ENCODE data around the gene MEF2D.

MEF2D gene

GRCh38 chr1:156493154-156493631, 7.4 kb downstream of the MEF2D start:
- TF ChIP-seq USF1 (IDR thresholded peaks at IDR 0.05) (no peak), ZBTB7A (IDR thresholded peaks at IDR 0.05; ENCODE audit: low read depth) (no peak), EGR1 (IDR thresholded peaks at IDR 0.05) (no peak), CEBPB (IDR thresholded peaks at IDR 0.05) (no peak), CREB1 (IDR thresholded peaks at IDR 0.05; ENCODE audit: low read depth) (no peak), MAX (IDR thresholded peaks at IDR 0.05) (no peak), TAF1 (IDR thresholded peaks at IDR 0.05; ENCODE audit: low read depth) (no peak), FOXM1 (IDR thresholded peaks at IDR 0.05; ENCODE audit: borderline replicate concordance, low read depth) (no peak), TCF12 (IDR thresholded peaks at IDR 0.05; ENCODE audit: low read depth) (no peak), TEAD4 (IDR thresholded peaks at IDR 0.05) (no peak), YY1 (IDR thresholded peaks at IDR 0.05; ENCODE audit: low read depth) (no peak), RAD21 (IDR thresholded peaks at IDR 0.05; ENCODE audit: low read depth) (no peak), REST (IDR thresholded peaks at IDR 0.05; ENCODE audit: low read depth) (no peak)

GRCh38 chr1:156492591-156493080, 7.9 kb downstream of the MEF2D start:
- TF ChIP-seq CREB1 (IDR thresholded peaks at IDR 0.05; ENCODE audit: low read depth) (no peak), FOXM1 (IDR thresholded peaks at IDR 0.05; ENCODE audit: borderline replicate concordance, low read depth) (no peak), MAX (IDR thresholded peaks at IDR 0.05) (no peak), TEAD4 (IDR thresholded peaks at IDR 0.05) (no peak), REST (IDR thresholded peaks at IDR 0.05; ENCODE audit: low read depth) (no peak), EGR1 (IDR thresholded peaks at IDR 0.05) (no peak), NFIC (IDR thresholded peaks at IDR 0.05) (no peak), TCF12 (IDR thresholded peaks at IDR 0.05; ENCODE audit: low read depth) (no peak), EP300 (IDR thresholded peaks at IDR 0.05; ENCODE audit: borderline replicate concordance) (no peak), USF1 (IDR thresholded peaks at IDR 0.05) (no peak), YY1 (IDR thresholded peaks at IDR 0.05; ENCODE audit: low read depth) (no peak), TAF1 (IDR thresholded peaks at IDR 0.05; ENCODE audit: low read depth) (no peak), ZBTB7A (IDR thresholded peaks at IDR 0.05; ENCODE audit: low read depth) (no peak), CEBPB (IDR thresholded peaks at IDR 0.05) (no peak), RAD21 (IDR thresholded peaks at IDR 0.05; ENCODE audit: low read depth) (no peak)

GRCh38 chr1:156492013-156492590, 8.5 kb downstream of the MEF2D start:
- TF ChIP-seq ZBTB7A (IDR thresholded peaks at IDR 0.05; ENCODE audit: low read depth): no peak

GRCh38 chr1:156491151-156491949, 9.2 kb downstream of the MEF2D start:
- TF ChIP-seq EP300 (IDR thresholded peaks at IDR 0.05; ENCODE audit: borderline replicate concordance) (no peak), ZBTB7A (IDR thresholded peaks at IDR 0.05; ENCODE audit: low read depth) (no peak), YY1 (IDR thresholded peaks at IDR 0.05; ENCODE audit: low read depth) (no peak)

GRCh38 chr1:156490401-156491032, 10.1 kb downstream of the MEF2D start:
- TF ChIP-seq RAD21 (IDR thresholded peaks at IDR 0.05; ENCODE audit: low read depth) (no peak), ZBTB7A (IDR thresholded peaks at IDR 0.05; ENCODE audit: low read depth) (no peak), REST (IDR thresholded peaks at IDR 0.05; ENCODE audit: low read depth) (no peak)
